Neuronal stem cell (in vitro differentiated cells): Measurements from ENCODE around the gene MITF.
A peak's percentile ranks its signal among the peaks of the same experiment; 100 is the strongest.

ENCODE experiments used
- DNase-seq: peaks from one replicate; pipeline ENCODE4 v3.0.0-alpha.2; 2013; ENCODE audit warnings: low spot score
- H2AFZ ChIP-seq: one replicate; pipeline ENCODE4 v1.6.1; 2013; ENCODE audit warnings: mild to moderate bottlenecking, low read length, inconsistent platforms
- H2AK5ac ChIP-seq: 2 replicates; pipeline ENCODE4 v1.6.1; 2013; ENCODE audit warnings: low read depth, mild to moderate bottlenecking, inconsistent platforms, low read length, moderate library complexity, mixed read lengths
- H2BK120ac ChIP-seq: 2 replicates; pipeline ENCODE4 v1.6.1; 2013; ENCODE audit warnings: low read depth, mild to moderate bottlenecking, inconsistent platforms, low read length, moderate library complexity, mixed read lengths
- H2BK12ac ChIP-seq: one replicate; pipeline ENCODE4 v1.6.1; 2013; ENCODE audit warnings: low read length, inconsistent platforms
- H2BK15ac ChIP-seq: 2 replicates; pipeline ENCODE4 v1.6.1; 2013; ENCODE audit warnings: mild to moderate bottlenecking, low read length, inconsistent platforms, mixed read lengths
- H2BK5ac ChIP-seq: one replicate; pipeline ENCODE4 v1.6.1; 2013; ENCODE audit warnings: inconsistent platforms, mild to moderate bottlenecking, low read length, moderate library complexity
- H3K14ac ChIP-seq: one replicate; pipeline ENCODE4 v1.6.1; 2013; ENCODE audit warnings: low read length, inconsistent platforms
- H3K18ac ChIP-seq: 2 replicates; pipeline ENCODE4 v1.6.1; 2013; ENCODE audit warnings: low read length, inconsistent platforms
- H3K23ac ChIP-seq: 2 replicates; pipeline ENCODE4 v1.6.1; 2013; ENCODE audit warnings: low read depth, mild to moderate bottlenecking, mixed read lengths, low read length, inconsistent platforms; ENCODE audit not compliant: poor library complexity
- H3K27ac ChIP-seq: replicated peaks from 3 replicates; pipeline ENCODE4 v1.5.1; 2013; ENCODE audit warnings: low read length, inconsistent platforms
- H3K27me3 ChIP-seq, 3 experiments: 2 replicates each; pipeline ENCODE4 v1.6.1; 2013; ENCODE audit warnings: low read length in 3 of 3, mild to moderate bottlenecking in 2 of 3, inconsistent platforms in 1 of 3, low read depth in 1 of 3, mixed read lengths in 1 of 3, moderate library complexity in 1 of 3; ENCODE audit not compliant: control insufficient read depth in 3 of 3, insufficient read depth in 3 of 3
- H3K36me3 ChIP-seq, 2 donors: replicated peaks in 1 of 2; 2 replicates each; pipeline ENCODE4 v1.6.1; 2013; ENCODE audit warnings: low read length in 2 of 2; ENCODE audit not compliant: control insufficient read depth in 2 of 2, insufficient read depth in 2 of 2
- H3K4ac ChIP-seq: 2 replicates; pipeline ENCODE4 v1.6.1; 2013; ENCODE audit warnings: inconsistent platforms, mild to moderate bottlenecking, low read length, moderate library complexity
- H3K4me1 ChIP-seq, 2 donors: 1 replicate in 1 of 2; 2 replicates in 1 of 2; pipeline ENCODE4 v1.6.1; 2013; ENCODE audit warnings: low read length in 2 of 2, low read depth in 1 of 2; ENCODE audit not compliant: control insufficient read depth in 2 of 2, insufficient read depth in 1 of 2
- H3K4me2 ChIP-seq: one replicate; pipeline ENCODE4 v1.6.1; 2013; ENCODE audit warnings: mild to moderate bottlenecking, low read length, inconsistent platforms; ENCODE audit not compliant: insufficient read depth, poor library complexity, severe bottlenecking
- H3K4me3 ChIP-seq, 2 donors: 2 replicates each; pipeline ENCODE4 v1.5.1; 2013; ENCODE audit warnings: low read length in 2 of 2, mild to moderate bottlenecking in 2 of 2, inconsistent platforms in 1 of 2, moderate library complexity in 1 of 2
- H3K79me1 ChIP-seq: one replicate; pipeline ENCODE4 v1.6.1; 2013; ENCODE audit warnings: low read depth, mild to moderate bottlenecking, inconsistent platforms, low read length, moderate library complexity
- H3K9ac ChIP-seq: one replicate; pipeline ENCODE4 v1.6.1; 2013; ENCODE audit warnings: mild to moderate bottlenecking, low read depth, low read length, inconsistent platforms; ENCODE audit not compliant: poor library complexity
- H3K9me3 ChIP-seq, 2 donors: replicated peaks in 1 of 2; 2 replicates each; pipeline versions ENCODE3 to v1.6.1; 2013; ENCODE audit warnings: low read length in 2 of 2, mild to moderate bottlenecking in 2 of 2, inconsistent platforms in 1 of 2, low read depth in 1 of 2, mixed read lengths in 1 of 2, moderate library complexity in 1 of 2; ENCODE audit not compliant: control insufficient read depth in 2 of 2, insufficient read depth in 1 of 2
- H4K8ac ChIP-seq: one replicate; pipeline ENCODE4 v1.6.1; 2013; ENCODE audit warnings: low read depth, mild to moderate bottlenecking, inconsistent platforms, low read length, moderate library complexity
- H4K91ac ChIP-seq: one replicate; pipeline ENCODE4 v1.6.1; 2013; ENCODE audit warnings: low read length, low read depth, mild to moderate bottlenecking, inconsistent platforms; ENCODE audit not compliant: poor library complexity
- WGBS, 2 donors: extraction: QIAGEN DNeasy Blood & Tissue Kit; methylation state at CpG; one replicate each; pipeline ENCODE4 v1.1.7; 2013; ENCODE audit warnings: missing lambda C conversion rate in 2 of 2, mixed read lengths in 1 of 2; ENCODE audit not compliant: insufficient read length in 2 of 2, insufficient replicate concordance in 1 of 2; ENCODE audit errors: extremely low coverage in 2 of 2; 5-methylcytosine and 5-hydroxymethylcytosine counted together

The MITF gene

DNA sequence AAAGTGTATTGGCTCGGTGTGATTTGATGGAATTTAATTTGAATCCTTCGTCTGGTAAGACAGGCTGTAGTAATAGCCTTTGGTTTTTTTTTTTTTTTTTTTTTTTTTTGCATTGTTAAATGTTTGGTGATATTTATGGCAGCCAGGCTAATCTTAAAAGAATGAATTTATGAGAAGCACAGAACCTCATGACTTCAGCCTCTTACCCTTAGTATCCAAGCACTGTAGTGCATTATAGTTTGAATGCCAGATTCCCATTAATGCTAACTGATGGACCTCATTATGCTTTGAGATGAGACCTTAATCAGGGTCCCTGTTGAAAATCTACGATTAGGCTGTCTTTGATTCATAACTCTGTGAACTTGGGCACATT is 149.7 kb downstream of the MITF start:
- no CpG with 5 or more reads among the region's 3 CpGs for whole genome bisulfite sequencing, 2 donors
- H3K23ac ChIP-seq, result no peak overlapping the region

DNA sequence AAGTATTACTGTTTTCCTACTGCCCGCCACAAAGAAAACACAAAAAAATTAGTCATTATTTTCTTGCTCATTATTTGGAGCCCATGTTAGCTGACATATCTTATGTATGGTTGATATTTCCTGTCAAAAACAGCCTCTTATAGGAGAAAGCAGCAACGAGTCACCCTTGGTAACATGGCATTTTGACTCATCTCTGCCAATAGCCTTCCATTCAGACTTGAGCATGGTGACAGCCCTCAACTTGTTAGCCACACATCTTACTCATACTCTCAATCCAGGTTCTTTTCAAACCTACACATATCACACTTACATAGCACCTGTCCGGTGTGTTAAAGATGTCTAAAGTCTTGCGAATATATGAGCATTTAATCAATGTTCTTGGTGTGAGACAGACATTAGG is 150.8 kb downstream of the MITF start:
- H3K27me3 ChIP-seq, result no peaks in the 10 kb centered on the region
- H2AK5ac ChIP-seq, result no peak overlapping the region
- H4K91ac ChIP-seq, result no peak overlapping the region
- no peak overlapping the region for H3K27ac ChIP-seq
- no peak overlapping the region for H3K4me3 ChIP-seq
- H4K8ac ChIP-seq, result no peak overlapping the region
- no peaks in the 10 kb centered on the region for H3K36me3 ChIP-seq
- H3K4ac ChIP-seq, result no peak overlapping the region
- H3K4me1 ChIP-seq, result peaks cover 0 to 5% of the 10 kb centered on the region in 2 donors
- no peaks in the 10 kb centered on the region for H3K79me1 ChIP-seq
- no peak overlapping the region for H3K18ac ChIP-seq
- H3K23ac ChIP-seq, result no peak overlapping the region
- no CpG with 5 or more reads among the region's 4 CpGs for WGBS, 2 donors
- H2BK15ac ChIP-seq, result no peak overlapping the region
- no peak overlapping the region for H2AFZ ChIP-seq
- no peak for DNase-seq
- no peaks in the 10 kb centered on the region for H3K9me3 ChIP-seq
- no peak overlapping the region for H2BK12ac ChIP-seq
- no peak overlapping the region for H3K9ac ChIP-seq
- H3K14ac ChIP-seq, result no peak overlapping the region
- H2BK120ac ChIP-seq, result no peak overlapping the region
- no peak overlapping the region for H3K4me2 ChIP-seq
- no peak overlapping the region for H2BK5ac ChIP-seq

More for the DNA sequence above, 149.7 kb downstream of the MITF start:
- Histone ChIP-seq H3K4me2 (no peak overlapping the region), H3K27ac (peak overlapping the region; percentile 72), H4K8ac (no peak overlapping the region), H3K14ac (no peak overlapping the region), H2BK120ac (no peak overlapping the region), H3K27me3 (no peaks in the 10 kb centered on the region), H2AFZ (no peak overlapping the region), H3K9ac (no peak overlapping the region), H2BK12ac (no peak overlapping the region), H3K4me3 (no peak overlapping the region), H2BK15ac (no peak overlapping the region), H3K4ac (no peak overlapping the region), H3K18ac (no peak overlapping the region), H3K9me3 (no peaks in the 10 kb centered on the region), H2AK5ac (no peak overlapping the region), H4K91ac (no peak overlapping the region), H3K79me1 (no peaks in the 10 kb centered on the region), H2BK5ac (no peak overlapping the region), H3K4me1 (peaks cover 0 to 7% of the 10 kb centered on the region in 2 donors), H3K36me3 (no peaks in the 10 kb centered on the region)
- DNase-seq, result no peak

DNA sequence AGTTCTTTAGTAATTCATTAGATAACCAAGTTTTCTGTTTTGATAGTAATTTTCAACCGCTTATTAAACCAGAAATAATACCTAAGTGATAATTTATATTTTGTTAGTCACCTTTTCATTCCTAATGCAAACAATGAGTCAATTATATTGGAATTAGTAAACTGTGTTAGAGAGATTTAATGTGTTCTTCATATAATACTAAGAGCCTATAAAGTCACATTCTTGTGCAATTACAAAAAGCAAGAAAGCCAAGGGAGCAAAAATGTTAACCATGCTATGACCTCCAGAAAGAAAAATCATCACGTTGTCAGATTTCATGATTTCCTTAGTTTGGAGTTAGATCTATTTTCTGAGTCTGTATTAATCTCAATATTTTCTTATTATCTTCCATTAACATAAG is 151.4 kb downstream of the MITF start:
- Histone ChIP-seq H2BK15ac (no peak overlapping the region), H2AFZ (no peak overlapping the region), H3K4me1 (peaks cover 0 to 5% of the 10 kb centered on the region in 2 donors), H3K9ac (no peak overlapping the region), H3K27me3 (no peaks in the 10 kb centered on the region), H3K4me2 (no peak overlapping the region), H2AK5ac (no peak overlapping the region), H3K23ac (no peak overlapping the region), H2BK120ac (no peak overlapping the region), H4K8ac (no peak overlapping the region), H3K27ac (no peak overlapping the region), H3K4me3 (no peak overlapping the region), H3K4ac (no peak overlapping the region), H2BK5ac (no peak overlapping the region), H2BK12ac (no peak overlapping the region), H4K91ac (no peak overlapping the region), H3K79me1 (no peaks in the 10 kb centered on the region), H3K14ac (no peak overlapping the region), H3K18ac (no peak overlapping the region), H3K36me3 (no peaks in the 10 kb centered on the region), H3K9me3 (no peaks in the 10 kb centered on the region)
- no CpG with 5 or more reads among the region's 2 CpGs for WGBS, 2 donors
- DNase-seq, result no peak

DNA sequence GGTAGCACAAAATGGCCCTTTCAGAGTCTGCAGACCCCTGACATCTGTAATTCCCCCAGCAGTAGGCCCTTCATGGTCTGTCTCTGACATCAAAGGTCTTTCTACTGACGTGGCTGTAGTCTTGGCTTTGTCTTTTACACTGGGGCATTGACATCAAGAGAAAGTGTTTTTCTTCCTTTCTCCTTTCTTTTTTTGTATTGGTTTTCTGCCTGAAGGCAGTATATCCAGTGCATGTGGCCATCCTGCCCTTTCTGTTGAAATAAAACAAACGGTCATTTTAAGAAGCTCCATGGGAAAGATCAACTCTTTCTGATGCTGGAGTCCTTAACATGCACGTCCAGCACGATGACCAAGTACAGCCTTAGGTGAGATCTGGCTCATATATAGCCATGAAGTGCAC is 153.4 kb downstream of the MITF start:
- no peak overlapping the region for H2BK5ac ChIP-seq
- H3K23ac ChIP-seq, result no peak overlapping the region
- H3K4me1 ChIP-seq, result peaks cover 0 to 7% of the 10 kb centered on the region in 2 donors
- no peak overlapping the region for H3K4me3 ChIP-seq
- no peak overlapping the region for H2AK5ac ChIP-seq
- no peak overlapping the region for H2BK15ac ChIP-seq
- H2BK12ac ChIP-seq, result no peak overlapping the region
- no peak overlapping the region for H4K8ac ChIP-seq
- no peak overlapping the region for H3K4ac ChIP-seq
- H3K9me3 ChIP-seq, result no peaks in the 10 kb centered on the region
- H3K36me3 ChIP-seq, result no peaks in the 10 kb centered on the region
- DNase-seq, result no peak
- no CpG with 5 or more reads among the region's 4 CpGs for WGBS, 2 donors
- no peaks in the 10 kb centered on the region for H3K27me3 ChIP-seq
- no peak overlapping the region for H2BK120ac ChIP-seq
- no peaks in the 10 kb centered on the region for H3K79me1 ChIP-seq
- H3K18ac ChIP-seq, result no peak overlapping the region
- no peak overlapping the region for H3K9ac ChIP-seq
- H2AFZ ChIP-seq, result no peak overlapping the region
- no peak overlapping the region for H3K27ac ChIP-seq
- H4K91ac ChIP-seq, result no peak overlapping the region
- H3K14ac ChIP-seq, result no peak overlapping the region
- no peak overlapping the region for H3K4me2 ChIP-seq
